Measurements from ENCODE around the gene POTEJ. TPM values are rescaled to one million over a fixed set of nuclear protein-coding genes. Genes with fewer than 3 reads are reported as not detected.
"Not testable (repeated sequence)": the region's sequence is repeated elsewhere in the genome, so short reads cannot be mapped to it uniquely, and the experiment has no call there.

POTEJ gene
- total RNA-seq, 2 experiments from 2014 or later = not detected

DNA sequence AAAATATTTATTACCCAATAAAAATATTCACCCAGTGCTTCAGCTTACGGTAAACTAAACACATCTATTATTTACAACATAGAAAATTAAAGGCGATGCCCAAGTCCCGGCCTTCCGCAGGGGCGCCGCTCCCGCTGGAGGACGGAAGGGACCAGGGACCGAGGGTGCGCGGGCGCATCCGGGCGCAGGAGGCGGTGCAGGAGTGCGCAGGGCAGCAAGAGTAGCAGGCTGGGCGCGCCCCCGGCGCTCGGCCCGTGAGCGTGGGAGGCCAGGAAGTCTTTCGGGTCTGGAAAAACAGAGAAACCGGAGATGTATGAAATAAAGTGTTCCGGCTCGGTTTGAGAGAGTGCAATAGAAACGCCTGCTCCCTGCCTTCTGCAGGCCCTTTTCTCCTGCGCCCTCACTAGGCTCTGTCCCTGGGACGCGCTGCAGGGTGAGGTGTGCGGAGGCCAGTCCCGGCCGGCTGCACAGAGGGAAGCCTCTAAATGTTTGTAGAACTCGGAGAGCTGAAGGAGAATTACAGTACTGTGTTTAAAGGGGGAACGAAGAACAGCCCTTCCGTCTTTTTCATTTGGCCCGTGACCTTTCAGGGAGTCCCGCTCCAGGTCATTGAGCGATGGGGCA is 18.3 kb upstream of the POTEJ start:
- DNase-seq; POLR2A ChIA-PET; H3K36me3 Mint-ChIP-seq (ENCODE audit: low read depth); H3K4me1 Mint-ChIP-seq; H3K27me3 Mint-ChIP-seq; H3K27ac Mint-ChIP-seq; H3K4me3 Mint-ChIP-seq; CTCF ChIA-PET; H3K9me3 Mint-ChIP-seq: not testable (repeated sequence)

GRCh38 chr2:130594011-130594410 is 17.2 kb upstream of the POTEJ start:
- H3K9me3 Mint-ChIP-seq; CTCF ChIA-PET; H3K4me1 Mint-ChIP-seq; H3K27me3 Mint-ChIP-seq; H3K36me3 Mint-ChIP-seq (ENCODE audit: low read depth); H3K4me3 Mint-ChIP-seq; H3K27ac Mint-ChIP-seq; DNase-seq; POLR2A ChIA-PET: not testable (repeated sequence)

DNA sequence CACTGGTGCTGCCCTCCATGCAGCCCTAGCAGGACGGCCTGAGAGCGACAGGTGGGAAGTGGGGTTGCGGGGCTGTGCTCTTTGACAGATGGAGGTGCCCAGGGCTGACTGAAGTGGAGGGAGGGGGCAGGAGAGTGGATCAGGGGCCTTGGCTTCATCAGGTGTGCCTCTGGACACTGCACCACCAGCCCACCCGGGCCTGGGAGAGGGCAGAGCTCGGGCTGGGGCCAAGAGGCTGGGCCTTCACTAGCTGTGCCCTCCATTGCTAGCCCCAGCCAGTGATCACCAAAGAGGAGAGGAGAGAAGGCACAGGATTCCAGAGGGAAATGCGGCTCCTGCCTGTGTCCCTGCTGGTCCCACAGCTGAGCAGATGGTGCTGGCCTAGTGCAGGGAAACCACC is 14.5 kb upstream of the POTEJ start:
- H3K27ac Mint-ChIP-seq; H3K4me3 Mint-ChIP-seq; H3K9me3 Mint-ChIP-seq; POLR2A ChIA-PET; H3K36me3 Mint-ChIP-seq (ENCODE audit: low read depth); H3K4me1 Mint-ChIP-seq; DNase-seq; CTCF ChIA-PET; H3K27me3 Mint-ChIP-seq: not testable (repeated sequence)

DNA sequence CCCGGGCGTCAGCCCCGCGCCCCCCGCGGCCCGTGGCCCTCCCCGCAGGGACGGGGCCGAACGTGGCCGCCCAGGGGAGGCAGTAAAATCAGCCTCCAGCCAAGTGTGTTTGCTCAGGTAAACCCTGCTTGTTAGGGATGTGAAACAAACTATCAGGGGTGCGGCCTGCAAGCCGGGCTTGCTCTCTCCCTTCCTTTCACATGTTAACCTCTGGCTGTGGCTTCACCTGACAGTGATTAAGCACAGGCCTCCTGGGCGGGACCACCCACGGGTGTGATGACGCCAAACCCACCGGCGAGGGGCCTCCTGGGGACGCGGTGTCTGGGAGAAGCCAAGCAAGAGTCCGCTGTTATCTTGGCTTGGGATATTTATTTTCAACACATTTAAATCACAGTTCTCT is 13.2 kb upstream of the POTEJ start:
- H3K36me3 Mint-ChIP-seq (ENCODE audit: low read depth); POLR2A ChIA-PET; CTCF ChIA-PET: not testable (repeated sequence)

GRCh38 chr2:130598463-130598862 is 12.8 kb upstream of the POTEJ start:
- H3K4me3 Mint-ChIP-seq, POLR2A ChIA-PET, CTCF ChIA-PET: not testable (repeated sequence)

More for the DNA sequence above, 13.2 kb upstream of the POTEJ start:
- not testable (repeated sequence) for H3K9me3 Mint-ChIP-seq, DNase-seq, H3K4me3 Mint-ChIP-seq, H3K27ac Mint-ChIP-seq, H3K27me3 Mint-ChIP-seq, H3K4me1 Mint-ChIP-seq

DNA sequence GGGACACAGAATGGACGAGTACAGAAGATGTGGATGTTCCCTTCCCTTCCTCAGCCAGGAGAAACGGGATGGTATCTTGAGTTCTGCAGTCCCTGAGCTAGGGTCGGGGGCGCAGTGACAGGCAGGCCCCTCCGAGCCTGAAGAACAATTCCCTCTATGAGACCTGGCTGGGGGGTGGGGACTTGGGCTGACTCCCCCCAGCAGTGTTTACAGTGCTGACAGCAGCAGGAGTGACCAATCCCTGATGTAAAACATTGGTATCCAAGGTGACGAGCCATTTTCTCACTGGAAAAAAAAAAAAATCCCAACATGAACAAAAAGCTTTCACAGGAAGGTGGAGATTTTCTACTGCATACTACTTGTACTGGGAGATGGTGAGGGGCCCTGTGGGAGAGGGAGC is 11.8 kb upstream of the POTEJ start, which contains the start of gene CFC1:
CFC1 (minus strand) TSS at position 183 of the 400 bp plus-strand sequence. CDS start 288 bp downstream, outside the sequence.
- POLR2A ChIA-PET; H3K27ac Mint-ChIP-seq; DNase-seq; H3K4me3 Mint-ChIP-seq; CTCF ChIA-PET; H3K9me3 Mint-ChIP-seq; H3K36me3 Mint-ChIP-seq (ENCODE audit: low read depth); H3K4me1 Mint-ChIP-seq; H3K27me3 Mint-ChIP-seq: not testable (repeated sequence)

More at GRCh38 chr2:130598463-130598862, 12.8 kb upstream of the POTEJ start:
- not testable (repeated sequence) for H3K9me3 Mint-ChIP-seq; H3K27ac Mint-ChIP-seq; H3K27me3 Mint-ChIP-seq; DNase-seq; H3K4me1 Mint-ChIP-seq; H3K36me3 Mint-ChIP-seq (ENCODE audit: low read depth)

- DNase-seq; H3K27ac Mint-ChIP-seq; H3K36me3 Mint-ChIP-seq (ENCODE audit: low read depth); H3K4me1 Mint-ChIP-seq; CTCF ChIA-PET; H3K9me3 Mint-ChIP-seq; POLR2A ChIA-PET; H3K4me3 Mint-ChIP-seq; H3K27me3 Mint-ChIP-seq: not testable (repeated sequence)
These were observed 11.3 kb upstream of the POTEJ start for GRCh38 chr2:130599926-130600325.

DNA sequence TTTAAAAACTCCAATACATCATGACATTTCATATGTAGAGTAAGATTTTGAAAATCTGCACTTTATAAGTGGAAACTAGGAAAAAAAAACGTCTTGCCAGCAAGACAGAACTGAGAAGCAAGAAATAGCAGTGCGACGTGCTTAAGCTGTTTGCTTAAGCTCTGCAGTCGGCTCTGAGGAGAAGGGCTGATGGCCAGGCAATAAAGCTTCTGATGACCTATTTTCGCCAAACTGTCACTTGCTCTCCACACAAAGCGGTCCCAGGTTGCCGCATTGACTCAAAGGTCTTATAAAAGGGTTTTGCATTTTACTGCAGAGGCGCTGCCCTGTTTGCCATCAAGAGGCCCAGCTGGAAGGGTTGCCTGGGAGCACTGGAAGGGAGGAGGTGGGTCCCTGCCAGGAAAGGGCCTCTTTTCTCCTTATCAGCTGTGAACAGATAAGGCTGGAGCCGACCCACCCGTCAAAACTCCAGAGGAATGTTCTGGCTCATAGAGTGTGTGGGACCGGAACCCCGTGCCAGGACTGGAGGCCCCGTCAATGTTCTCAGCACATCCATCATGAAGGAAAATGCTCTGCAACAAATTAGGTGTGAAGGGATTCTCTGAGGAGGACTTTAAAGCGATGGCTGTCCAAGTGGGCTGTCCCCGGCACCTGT is 9.5 kb upstream of the POTEJ start:
- POLR2A ChIA-PET; H3K27ac Mint-ChIP-seq; H3K4me3 Mint-ChIP-seq; H3K9me3 Mint-ChIP-seq; H3K27me3 Mint-ChIP-seq; H3K36me3 Mint-ChIP-seq (ENCODE audit: low read depth); CTCF ChIA-PET; H3K4me1 Mint-ChIP-seq; DNase-seq: not testable (repeated sequence)

DNA sequence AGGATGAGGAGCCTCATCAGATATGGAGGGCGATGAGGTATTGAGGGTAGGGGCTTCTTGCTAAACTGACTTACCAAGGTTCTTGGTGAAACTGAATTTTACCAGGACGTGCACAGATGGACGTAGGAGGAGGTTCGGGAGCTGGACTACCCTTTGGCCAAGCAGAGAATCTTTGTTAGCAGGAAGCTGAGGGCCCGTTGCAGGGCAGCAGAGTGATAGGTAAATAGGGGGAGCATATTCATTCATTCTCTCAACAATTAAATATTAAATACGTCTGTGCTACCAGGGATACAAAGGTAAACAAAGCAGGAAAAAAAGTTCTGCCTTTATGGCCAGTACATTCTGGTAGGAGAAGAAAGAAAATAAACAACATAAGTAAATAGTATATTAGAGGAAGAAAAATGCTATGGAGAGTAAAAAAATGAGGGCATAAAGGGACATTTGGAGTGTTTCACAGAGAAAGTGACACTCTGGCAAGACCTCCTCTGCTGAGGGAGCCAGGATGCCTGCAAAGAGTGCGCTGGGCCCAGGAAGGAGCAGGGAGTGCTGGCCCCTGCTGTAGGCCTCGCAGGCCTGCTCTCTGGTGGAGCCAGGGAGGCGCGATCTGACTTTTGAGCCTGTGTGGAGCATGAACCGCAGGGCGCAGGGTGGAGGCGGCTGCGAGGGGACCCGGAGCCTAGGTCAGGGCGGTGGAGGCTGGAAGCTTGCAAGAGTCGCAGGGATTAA is 2.8 kb upstream of the POTEJ start:
- POLR2A ChIA-PET; H3K27me3 Mint-ChIP-seq; H3K27ac Mint-ChIP-seq; H3K36me3 Mint-ChIP-seq (ENCODE audit: low read depth); DNase-seq; H3K4me3 Mint-ChIP-seq; H3K9me3 Mint-ChIP-seq; CTCF ChIA-PET; H3K4me1 Mint-ChIP-seq: not testable (repeated sequence)

GRCh38 chr2:130609002-130609920 is 2.0 kb upstream of the POTEJ start:
- H3K27me3 Mint-ChIP-seq; H3K27ac Mint-ChIP-seq; H3K4me1 Mint-ChIP-seq; H3K4me3 Mint-ChIP-seq; CTCF ChIA-PET; H3K36me3 Mint-ChIP-seq (ENCODE audit: low read depth); DNase-seq; H3K9me3 Mint-ChIP-seq; POLR2A ChIA-PET: not testable (repeated sequence)

DNA sequence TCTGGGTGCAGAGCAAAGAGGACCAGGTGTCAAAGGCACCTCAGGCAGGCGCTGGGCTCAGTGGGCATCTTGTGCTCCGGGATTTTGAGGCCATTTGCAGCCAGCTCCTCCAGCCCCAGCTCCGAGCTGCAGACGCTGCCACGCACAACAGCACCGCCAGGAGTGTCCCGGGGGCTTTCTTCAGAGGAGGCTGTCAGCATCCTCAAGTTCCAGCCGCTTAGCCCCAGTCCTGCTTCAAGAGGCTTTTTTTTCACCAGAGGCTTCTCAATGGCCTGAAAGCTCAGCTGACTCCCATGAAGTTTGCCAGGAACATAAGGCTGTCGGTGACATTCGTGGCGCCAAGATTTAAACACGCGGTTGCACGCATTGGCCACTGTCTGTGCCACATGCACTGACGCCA is 754 bp upstream of the POTEJ start:
- POLR2A ChIA-PET; H3K27me3 Mint-ChIP-seq; DNase-seq; H3K27ac Mint-ChIP-seq; H3K4me1 Mint-ChIP-seq; H3K9me3 Mint-ChIP-seq; H3K4me3 Mint-ChIP-seq; CTCF ChIA-PET; H3K36me3 Mint-ChIP-seq (ENCODE audit: low read depth): not testable (repeated sequence)

DNA sequence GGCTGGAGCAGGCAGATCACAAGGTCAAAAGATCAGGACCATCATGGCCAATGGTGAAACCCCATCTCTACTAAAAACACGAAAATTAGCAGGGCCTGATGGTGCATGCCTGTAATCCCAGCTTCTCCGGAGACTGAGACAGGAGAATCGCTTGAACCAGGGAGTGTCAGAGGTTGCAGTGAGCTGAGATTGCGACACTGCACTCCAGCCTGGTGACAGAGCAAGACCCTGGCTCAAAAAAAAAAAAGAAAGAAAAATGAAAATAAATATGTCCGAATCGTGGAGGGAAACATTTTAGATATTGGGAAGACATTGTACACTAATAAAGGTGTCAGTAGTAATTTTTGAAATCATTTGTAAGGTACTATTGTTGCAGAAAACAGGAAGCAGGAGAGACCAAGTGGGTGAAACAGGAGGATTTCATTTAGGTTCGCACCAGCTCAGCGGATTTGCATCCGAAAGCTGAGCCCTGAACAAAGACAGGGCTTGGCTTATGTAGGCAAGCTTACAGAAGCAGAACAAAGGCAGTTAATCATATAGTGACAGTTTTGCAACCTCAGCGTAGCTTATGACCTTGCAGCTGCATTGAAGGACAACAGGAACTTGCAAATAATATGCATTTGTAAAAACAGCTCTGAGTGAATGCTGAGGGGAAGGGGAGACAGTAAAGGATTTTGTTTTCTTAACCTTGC is 17.7 kb downstream of the POTEJ start:
- DNase-seq; H3K9me3 Mint-ChIP-seq; H3K36me3 Mint-ChIP-seq (ENCODE audit: low read depth); CTCF ChIA-PET; H3K4me3 Mint-ChIP-seq; POLR2A ChIA-PET; H3K4me1 Mint-ChIP-seq; H3K27ac Mint-ChIP-seq; H3K27me3 Mint-ChIP-seq: not testable (repeated sequence)

- H3K27me3 Mint-ChIP-seq; H3K9me3 Mint-ChIP-seq; H3K36me3 Mint-ChIP-seq (ENCODE audit: low read depth); DNase-seq; H3K4me3 Mint-ChIP-seq; POLR2A ChIA-PET; H3K27ac Mint-ChIP-seq; CTCF ChIA-PET; H3K4me1 Mint-ChIP-seq: not testable (repeated sequence)
These were observed 27.7 kb downstream of the POTEJ start for GRCh38 chr2:130638973-130639372.
